T-helper 9 cell (primary cell): Measurements from ENCODE around the gene BCAT1.
"Not testable (repeated sequence)": the region's sequence is repeated elsewhere in the genome, so short reads cannot be mapped to it uniquely, and the experiment has no call there.

Experiments
- DNase-seq: peaks from one replicate; pipeline ENCODE4 v3.0.0-alpha.2; 2020

BCAT1 gene

GRCh38 chr12:24896171-24896570 lies 52.7 kb downstream of the BCAT1 start:
- no peak for DNase-seq

DNA sequence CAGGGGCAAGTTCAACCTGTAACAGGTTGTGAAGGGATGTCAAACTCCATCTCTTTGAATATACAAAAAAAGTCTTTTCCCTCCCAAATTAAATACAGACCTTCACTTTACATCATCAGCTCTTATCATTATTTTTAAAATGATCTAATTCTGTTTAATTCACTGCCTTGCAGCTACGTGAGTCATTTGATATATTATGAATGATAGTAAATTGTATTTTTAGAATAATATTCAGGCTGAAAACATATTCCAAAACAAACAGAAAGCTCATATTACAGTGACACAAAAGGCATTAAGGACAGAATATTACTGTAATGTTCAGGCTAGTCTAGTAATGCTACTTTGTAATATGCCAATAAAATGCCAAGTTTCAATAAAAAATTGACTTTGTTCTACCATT lies 53.3 kb downstream of the BCAT1 start:
- no peak for DNase-seq

DNA sequence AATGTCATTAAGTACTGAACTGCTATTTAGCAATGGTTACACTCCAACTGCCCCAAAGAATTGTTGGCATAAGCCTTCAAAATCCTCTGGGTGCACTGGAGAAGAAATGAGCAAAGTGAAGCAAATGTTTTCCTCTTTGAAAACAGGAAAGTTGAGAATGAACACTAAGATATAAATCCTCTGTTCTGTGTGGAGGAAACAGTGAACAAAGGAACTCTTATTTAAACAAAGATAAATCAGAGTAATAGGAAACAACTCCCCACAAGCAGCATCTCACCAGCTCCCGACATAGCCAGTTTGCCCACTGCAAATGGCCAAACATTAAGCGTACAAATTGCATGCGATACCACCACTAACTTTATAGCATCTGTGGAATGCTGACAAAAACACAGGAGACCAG lies 54.0 kb downstream of the BCAT1 start:
- DNase-seq: no peak

GRCh38 chr12:24890048-24890803 lies 58.7 kb downstream of the BCAT1 start:
- no peak for DNase-seq

DNA sequence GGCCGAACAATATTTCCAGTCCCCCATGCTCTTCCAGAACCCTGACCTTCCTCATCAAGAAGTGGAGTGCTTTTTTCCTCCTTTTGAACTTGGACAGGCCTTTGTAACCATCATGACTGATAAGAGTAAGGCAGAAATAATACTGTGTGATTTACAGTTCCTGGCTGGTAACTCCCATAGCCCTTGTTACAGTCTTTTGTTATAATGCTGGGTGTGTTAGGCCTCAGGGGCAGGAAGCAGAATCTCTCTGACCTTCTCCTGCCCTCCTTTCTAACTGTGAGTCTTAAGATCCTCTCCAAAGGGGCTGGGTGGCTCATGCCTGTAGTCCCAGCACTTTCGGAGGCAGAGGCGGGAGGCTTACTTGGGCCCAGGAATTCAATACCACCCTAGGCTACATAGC lies 59.5 kb downstream of the BCAT1 start:
- DNase-seq: no peak

DNA sequence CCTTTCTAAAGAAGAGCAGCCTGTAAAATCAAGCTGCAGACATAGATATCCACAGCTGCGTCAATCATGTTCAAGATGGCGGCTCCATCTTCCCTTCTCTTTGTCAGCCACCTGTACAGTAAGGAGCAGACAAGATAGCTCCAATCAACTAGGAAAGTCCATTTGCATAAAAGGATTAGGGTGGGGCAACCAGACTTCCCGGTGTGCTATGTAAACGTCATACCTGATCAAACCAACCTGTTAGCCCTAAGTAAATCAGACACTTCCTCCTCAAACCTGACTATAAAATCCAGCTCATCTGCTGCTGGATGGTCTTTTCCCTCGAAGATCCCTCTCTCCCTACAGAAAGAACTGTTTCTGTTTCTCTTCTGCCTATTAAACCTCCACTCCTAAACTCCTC lies 60.1 kb downstream of the BCAT1 start:
- no peak for DNase-seq

- DNase-seq: no peak
Observed at GRCh38 chr12:24884911-24885310, 64.0 kb downstream of the BCAT1 start.

DNA sequence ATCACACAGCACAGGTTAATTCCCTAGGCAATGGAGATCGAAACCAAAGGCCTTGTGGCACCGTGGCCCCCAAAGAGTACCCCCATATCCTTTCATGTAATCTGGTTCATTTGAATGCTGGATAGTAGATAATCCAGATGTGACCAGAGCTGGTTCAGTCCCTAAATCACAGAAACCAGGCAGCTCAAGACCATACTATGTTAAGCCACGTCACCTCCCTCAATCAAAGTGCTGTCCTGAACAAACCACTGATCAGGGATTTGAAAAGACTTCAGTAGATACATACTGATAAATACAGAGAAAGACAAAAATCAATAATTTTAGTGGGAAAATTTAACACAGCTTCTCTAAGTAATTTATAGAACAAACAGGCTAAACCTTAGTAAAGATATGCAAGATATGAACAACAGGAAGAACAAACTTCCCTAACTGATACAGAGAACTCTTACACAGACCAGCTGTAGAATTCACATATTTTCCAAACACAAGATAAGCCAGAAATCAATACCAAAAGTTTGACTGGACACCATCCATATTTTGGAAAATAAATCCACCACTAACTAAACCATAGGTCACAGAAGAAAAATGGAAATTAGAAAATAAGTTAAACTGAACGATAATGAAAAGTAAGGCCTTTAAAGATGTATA lies 67.1 kb downstream of the BCAT1 start:
- no peak for DNase-seq

GRCh38 chr12:24881227-24881626 lies 67.7 kb downstream of the BCAT1 start:
- DNase-seq: no peak

DNA sequence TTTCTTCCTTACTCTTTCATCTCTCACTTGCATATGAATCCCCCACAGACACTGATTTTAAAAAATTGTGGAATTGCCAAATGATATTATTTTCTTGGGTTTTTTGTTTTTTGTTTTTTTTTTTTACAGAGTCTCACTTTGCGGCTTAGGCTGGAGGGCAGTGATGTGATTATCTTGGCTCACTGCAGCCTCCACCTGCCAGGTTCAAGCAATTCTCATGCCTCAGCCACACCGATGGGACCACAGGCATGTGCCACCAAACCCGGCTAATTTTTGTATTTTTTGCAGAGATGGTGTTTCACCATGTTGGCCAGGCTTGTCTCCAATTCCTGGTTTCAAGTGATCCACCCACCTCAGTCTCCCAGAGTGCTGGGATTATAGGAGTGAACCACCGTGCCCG lies 68.2 kb downstream of the BCAT1 start:
- DNase-seq: no peak

GRCh38 chr12:24879644-24880043 lies 69.3 kb downstream of the BCAT1 start:
- DNase-seq: no peak

DNA sequence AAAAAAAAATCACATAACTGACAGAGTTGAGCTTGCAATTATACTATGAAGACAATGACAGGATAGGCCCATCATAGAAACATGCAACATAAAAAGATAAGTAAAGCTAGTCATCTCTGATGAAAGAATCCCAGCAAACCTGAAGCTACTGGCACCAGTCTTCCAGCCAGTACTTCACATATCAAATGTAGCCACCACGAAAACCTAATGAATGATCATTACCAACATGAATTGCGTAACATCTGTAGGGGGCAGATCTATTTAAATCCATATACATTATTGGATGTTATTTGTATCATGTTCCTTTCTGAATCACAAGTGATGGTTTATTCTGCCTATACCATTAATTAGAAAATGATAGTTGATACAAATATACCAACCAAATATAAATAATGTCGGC lies 73.9 kb downstream of the BCAT1 start:
- DNase-seq: no peak

- no peak for DNase-seq
Observed at GRCh38 chr12:24872211-24872610, 76.7 kb downstream of the BCAT1 start.

- not testable (repeated sequence) for DNase-seq
Observed at GRCh38 chr12:24866139-24866538, 82.8 kb downstream of the BCAT1 start.

GRCh38 chr12:24864796-24865125 lies 84.1 kb downstream of the BCAT1 start:
- DNase-seq: no peak

- no peak for DNase-seq
Observed at GRCh38 chr12:24861766-24862540, 86.9 kb downstream of the BCAT1 start.

- no peak for DNase-seq
Observed at GRCh38 chr12:24860546-24860945, 88.4 kb downstream of the BCAT1 start.

- no peak for DNase-seq
Observed at GRCh38 chr12:24856541-24856940, 92.4 kb downstream of the BCAT1 start.

DNA sequence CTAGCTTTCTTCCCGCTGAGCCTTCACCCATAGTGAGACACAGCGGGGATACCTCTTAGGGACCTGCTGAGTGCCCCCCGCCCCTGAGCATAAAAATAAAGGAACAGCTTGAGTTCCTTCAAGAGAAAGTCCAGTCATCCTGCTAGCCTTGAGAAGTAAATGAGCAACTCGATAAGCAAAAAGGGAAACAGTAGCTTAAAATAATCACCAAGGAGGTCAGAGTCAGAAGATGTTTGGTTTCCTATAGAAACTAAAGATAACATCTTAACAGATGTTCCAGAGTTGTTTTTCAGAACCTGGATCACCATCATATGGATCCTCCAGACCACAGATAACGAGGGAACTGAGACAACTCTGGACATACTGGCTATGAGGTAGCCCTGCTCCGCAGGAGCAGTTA lies 94.0 kb downstream of the BCAT1 start:
- DNase-seq: no peak

- no peak for DNase-seq
Observed at GRCh38 chr12:24854017-24854416, 94.9 kb downstream of the BCAT1 start.

GRCh38 chr12:24853588-24853987 lies 95.3 kb downstream of the BCAT1 start:
- no peak for DNase-seq

- DNase-seq: no peak
Observed at GRCh38 chr12:24853094-24853493, 95.8 kb downstream of the BCAT1 start.

GRCh38 chr12:24852420-24852819 lies 96.5 kb downstream of the BCAT1 start:
- DNase-seq: no peak

- not testable (repeated sequence) for DNase-seq
Observed at GRCh38 chr12:24851883-24852282, 97.0 kb downstream of the BCAT1 start.
